ENCODE data around the gene CNTF.

GRCh38 chr11:58580311-58580710, 42.2 kb upstream of the CNTF start:
- TF ChIP-seq, protein P1, sequence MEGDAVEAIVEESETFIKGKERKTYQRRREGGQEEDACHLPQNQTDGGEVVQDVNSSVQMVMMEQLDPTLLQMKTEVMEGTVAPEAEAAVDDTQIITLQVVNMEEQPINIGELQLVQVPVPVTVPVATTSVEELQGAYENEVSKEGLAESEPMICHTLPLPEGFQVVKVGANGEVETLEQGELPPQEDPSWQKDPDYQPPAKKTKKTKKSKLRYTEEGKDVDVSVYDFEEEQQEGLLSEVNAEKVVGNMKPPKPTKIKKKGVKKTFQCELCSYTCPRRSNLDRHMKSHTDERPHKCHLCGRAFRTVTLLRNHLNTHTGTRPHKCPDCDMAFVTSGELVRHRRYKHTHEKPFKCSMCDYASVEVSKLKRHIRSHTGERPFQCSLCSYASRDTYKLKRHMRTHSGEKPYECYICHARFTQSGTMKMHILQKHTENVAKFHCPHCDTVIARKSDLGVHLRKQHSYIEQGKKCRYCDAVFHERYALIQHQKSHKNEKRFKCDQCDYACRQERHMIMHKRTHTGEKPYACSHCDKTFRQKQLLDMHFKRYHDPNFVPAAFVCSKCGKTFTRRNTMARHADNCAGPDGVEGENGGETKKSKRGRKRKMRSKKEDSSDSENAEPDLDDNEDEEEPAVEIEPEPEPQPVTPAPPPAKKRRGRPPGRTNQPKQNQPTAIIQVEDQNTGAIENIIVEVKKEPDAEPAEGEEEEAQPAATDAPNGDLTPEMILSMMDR (IDR thresholded peaks at IDR 0.05): no peak
- TF ChIP-seq EZH2 (IDR thresholded peaks at IDR 0.05) (no peak), EZH2phosphoT487 (IDR thresholded peaks at IDR 0.05) (no peak)
